Gastroesophageal sphincter (tissue), 4 donors: ENCODE data around the gene PIK3C2A. TPM values are rescaled to one million over a fixed set of nuclear protein-coding genes. Genes with fewer than 3 reads are reported as not detected.
A peak's percentile ranks its signal among the peaks of the same experiment; 100 is the strongest.

Source experiments
- ATAC-seq: fragments of 150-250 bp; one replicate; pipeline ENCODE4 v1.9.1; 2016; ENCODE audit warnings: mild to moderate bottlenecking, moderate library complexity
- H3K27ac ChIP-seq, 4 donors: fragments of 200-600 bp; sonication (generic) in 3 of 4; 1 replicate in 3 of 4; 2 replicates in 1 of 4; pipeline ENCODE4 v1.5.1; 2016 to 2019
- H3K27me3 ChIP-seq: fragments of 200-600 bp; sonication (generic); one replicate; pipeline ENCODE4 v1.5.1; 2019
- H3K36me3 ChIP-seq, 2 donors: fragments of 200-600 bp; sonication (generic); one replicate each; pipeline ENCODE4 v1.5.1; 2019; ENCODE audit warnings: control low read depth in 1 of 2
- H3K4me1 ChIP-seq, 3 donors: fragments of 200-600 bp; sonication (generic); 1 replicate in 2 of 3; 2 replicates in 1 of 3; pipeline ENCODE4 v1.5.1; 2016 to 2019; ENCODE audit warnings: control low read depth in 2 of 3
- H3K4me3 ChIP-seq, 2 donors: fragments of 200-600 bp; sonication (generic); one replicate each; pipeline ENCODE4 v1.5.1; 2019; ENCODE audit warnings: mild to moderate bottlenecking in 1 of 2, moderate library complexity in 1 of 2
- H3K9me3 ChIP-seq, 3 donors: fragments of 200-600 bp; sonication (generic); one replicate each; pipeline ENCODE4 v1.5.1; 2017 to 2019; ENCODE audit warnings: control low read depth in 2 of 3
- CTCF ChIP-seq, 4 experiments: fragments of 200-600 bp in 2 of 4; fragments of 450-650 bp in 2 of 4; sonication (generic) in 1 of 4; IDR thresholded peaks; one replicate each; pipeline ENCODE4 v1.5.1; 2017 to 2019; ENCODE audit warnings: antibody characterized with exemption in 4 of 4, mild to moderate bottlenecking in 2 of 4, moderate library complexity in 2 of 4
- EP300 ChIP-seq: sonication (generic); formaldehyde crosslinking; IDR thresholded peaks from one replicate; pipeline ENCODE4 v1.6.1; 2017; ENCODE audit warnings: antibody characterized with exemption, mild to moderate bottlenecking
- POLR2A ChIP-seq, 2 donors: fragments of 450-650 bp; IDR thresholded peaks; one replicate each; pipeline ENCODE4 v1.6.1; 2017; ENCODE audit warnings: antibody characterized with exemption in 2 of 2, mild to moderate bottlenecking in 2 of 2, moderate library complexity in 1 of 2
- POLR2AphosphoS5 ChIP-seq: sonication (generic); formaldehyde crosslinking; IDR thresholded peaks from one replicate; pipeline ENCODE4 v1.6.1; 2017; ENCODE audit warnings: antibody characterized with exemption
- WGBS, 2 donors: methylation state at CpG; one replicate each; pipeline ENCODE4 v1.1.5; 2018; ENCODE audit warnings: low coverage in 1 of 2; 5-methylcytosine and 5-hydroxymethylcytosine counted together
- total RNA-seq, 4 donors: library from RNA; depleted of rRNA; stranded (reverse); fragments of >200 nt; gene quantifications; one replicate each; pipeline ENCODE4 v1.1.0, GENCODE V29; 2016

PIK3C2A gene
- total RNA-seq, 4 donors from 2014 or later = 68.2 to 104 (median 88.2) TPM

- TF ChIP-seq EP300 = no peak
- no peak for TF ChIP-seq POLR2A (IDR thresholded peaks at IDR 0.05)
- TF ChIP-seq POLR2AphosphoS5 = no peak
- TF ChIP-seq CTCF (IDR thresholded peaks at IDR 0.05) = no peak
- ATAC-seq = no peak
- Histone ChIP-seq H3K9me3 (no peaks in the 10 kb centered on the region), H3K36me3 (peaks cover 0 to 8% of the 10 kb centered on the region in 2 donors), H3K27me3 (no peaks in the 10 kb centered on the region), H3K4me3 (no peak overlapping the region), H3K4me1 (peaks cover 0 to 74% (median 0%) of the 10 kb centered on the region in 3 donors), H3K27ac (no peak overlapping the region)
- WGBS, 2 donors = 55 to 75% methylated on average over 2 of the region's 2 CpGs
These were observed 45.4 kb downstream of the PIK3C2A start for GRCh38 chr11:17162376-17162775.

- Histone ChIP-seq H3K27me3 (no peaks in the 10 kb centered on the region), H3K27ac (peak overlapping the region in 1 of 4 donors; percentile 18), H3K4me3 (no peak overlapping the region), H3K9me3 (no peaks in the 10 kb centered on the region), H3K4me1 (peaks cover 0 to 74% (median 0%) of the 10 kb centered on the region in 3 donors), H3K36me3 (no peaks in the 10 kb centered on the region)
- no peak for ATAC-seq
- WGBS, 2 donors = 84 to 100% methylated on average over 1 of the region's 1 CpG
- TF ChIP-seq EP300 (no peak), POLR2A (IDR thresholded peaks at IDR 0.05) (no peak), CTCF (IDR thresholded peaks at IDR 0.05) (no peak), POLR2AphosphoS5 (no peak)
These were observed 46.3 kb downstream of the PIK3C2A start for GRCh38 chr11:17161515-17161914.

GRCh38 chr11:17159441-17159840 is 48.3 kb downstream of the PIK3C2A start:
- no peak for ATAC-seq
- no peak for TF ChIP-seq EP300
- TF ChIP-seq POLR2A (IDR thresholded peaks at IDR 0.05) = no peak
- no peak for TF ChIP-seq POLR2AphosphoS5
- TF ChIP-seq CTCF (IDR thresholded peaks at IDR 0.05) = no peak
- Histone ChIP-seq H3K27me3 (no peaks in the 10 kb centered on the region), H3K27ac (no peak overlapping the region), H3K4me1 (peaks cover 0 to 69% (median 0%) of the 10 kb centered on the region in 3 donors), H3K9me3 (no peaks in the 10 kb centered on the region), H3K4me3 (no peak overlapping the region), H3K36me3 (no peaks in the 10 kb centered on the region)
- WGBS, 2 donors = 70 to 73% methylated on average over 3 of the region's 3 CpGs

Other genes starting within 250 kb of the PIK3C2A start
- 10 to 100 TPM in 3 of 4 donors, 1 to 10 TPM in 1; 8.6 to 13.2 (median 12.2) TPM for gene PLEKHA7, start 193.6 kb downstream of the PIK3C2A start, total RNA-seq
- 1,000 to 10,000 TPM in 3 of 4 donors, 100 to 1,000 TPM in 1; 718 to 1,965 (median 1,229) TPM for gene RPS13, start 130.3 kb downstream of the PIK3C2A start, total RNA-seq
- 10 to 100 TPM; 41.1 to 79.5 (median 47.5) TPM for gene NUCB2, start 68.8 kb upstream of the PIK3C2A start, total RNA-seq
- gene NCR3LG1, start 143.8 kb upstream of the PIK3C2A start, total RNA-seq = 1 to 10 TPM; 2.7 to 4.7 (median 3.9) TPM
- gene KCNJ11, start 180.7 kb upstream of the PIK3C2A start, total RNA-seq = 1 to 10 TPM in 3 of 4 donors, under 1 TPM in 1; 0.67 to 4.0 (median 2.8) TPM